ENCODE results near the gene NPR3.
A peak's percentile ranks its signal among the peaks of the same experiment; 100 is the strongest.

Gene NPR3

GRCh38 chr5:32740651-32741050 lies 29.5 kb downstream of the NPR3 start:
- no peak for TF ChIP-seq CTCF (conservative IDR thresholded peaks at IDR 0.05)
- H3K27ac ChIP-seq: no peak overlapping the region

- H3K27ac ChIP-seq: no peak overlapping the region
- no peak for TF ChIP-seq CTCF (conservative IDR thresholded peaks at IDR 0.05)
These were observed 34.2 kb downstream of the NPR3 start for GRCh38 chr5:32745317-32745716.

GRCh38 chr5:32752411-32752810 lies 41.3 kb downstream of the NPR3 start:
- TF ChIP-seq CTCF (conservative IDR thresholded peaks at IDR 0.05): no peak
- H3K27ac ChIP-seq: no peak overlapping the region

- TF ChIP-seq CTCF (conservative IDR thresholded peaks at IDR 0.05): no peak
- no peak overlapping the region for H3K27ac ChIP-seq
These were observed 41.9 kb downstream of the NPR3 start for GRCh38 chr5:32753051-32753450.

- TF ChIP-seq CTCF (conservative IDR thresholded peaks at IDR 0.05): peak; percentile 20; the same call in 1 of the 2 replicates
- no peak overlapping the region; the same call in 1 of the 2 replicates for H3K27ac ChIP-seq
These were observed 42.6 kb downstream of the NPR3 start for GRCh38 chr5:32753765-32754164.

GRCh38 chr5:32754284-32754683 lies 43.2 kb downstream of the NPR3 start:
- TF ChIP-seq CTCF (conservative IDR thresholded peaks at IDR 0.05): no peak
- no peak overlapping the region; the same call in 1 of the 2 replicates for H3K27ac ChIP-seq

- no peak for TF ChIP-seq CTCF (conservative IDR thresholded peaks at IDR 0.05)
- no peak overlapping the region for H3K27ac ChIP-seq
These were observed 49.0 kb downstream of the NPR3 start for GRCh38 chr5:32760091-32760509.

GRCh38 chr5:32765266-32765665 lies 54.1 kb downstream of the NPR3 start:
- no peak for TF ChIP-seq CTCF (conservative IDR thresholded peaks at IDR 0.05)
- H3K27ac ChIP-seq: no peak overlapping the region

All from VCaP (cell line).